CD4-positive, alpha-beta T cell treated with Interleukin-4 for 1 hour (primary cell): ENCODE results near the gene PPIP5K1.
"Not testable (repeated sequence)": the region's sequence is repeated elsewhere in the genome, so short reads cannot be mapped to it uniquely, and the experiment has no call there.

ENCODE experiments used
- DNase-seq, 2 donors: peaks; one replicate each; pipeline ENCODE4 v3.0.0-alpha.2; 2020 to 2022

PPIP5K1 gene

DNA sequence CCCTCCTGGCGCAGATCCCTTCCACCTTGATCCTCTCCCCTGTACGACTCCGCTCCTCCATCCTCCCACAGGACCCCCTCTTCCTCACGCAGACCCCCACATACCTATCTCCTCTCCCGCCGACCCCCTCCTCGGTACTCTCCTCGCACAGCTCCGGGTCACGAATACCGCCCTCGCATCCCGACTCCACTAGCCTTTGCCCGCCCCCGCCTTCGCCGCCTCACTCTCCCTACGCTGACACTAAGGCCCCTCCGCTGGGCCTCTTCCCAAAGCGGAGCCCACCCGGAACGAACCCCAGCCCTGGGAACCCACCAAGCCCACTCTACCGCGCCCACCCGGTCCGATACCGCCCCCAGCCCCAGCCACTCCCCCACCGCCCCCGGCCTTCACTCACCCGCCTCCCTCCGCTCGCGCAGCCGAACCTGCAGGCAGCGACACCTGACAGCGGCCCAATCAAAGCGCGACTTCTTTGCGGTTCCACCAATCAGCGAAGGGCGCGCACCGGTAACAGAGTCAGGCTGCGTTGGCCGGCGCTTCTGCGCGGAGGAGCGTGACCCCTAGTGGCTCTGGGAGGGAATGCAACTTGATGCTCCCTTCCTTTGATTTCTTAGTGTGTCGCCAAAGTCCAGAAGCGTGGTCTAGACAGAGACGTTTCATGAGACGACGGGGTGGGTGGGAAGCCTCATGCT, at the start of gene PPIP5K1:
PPIP5K1 (minus strand) TSS at position 431 of the 689 bp plus-strand sequence. CDS start 5,704 bp downstream, outside the sequence.
- DNase-seq, result not testable (repeated sequence)

- not testable (repeated sequence) for DNase-seq
Observed at GRCh38 chr15:43638464-43639204, 48.6 kb upstream of the PPIP5K1 start.

DNA sequence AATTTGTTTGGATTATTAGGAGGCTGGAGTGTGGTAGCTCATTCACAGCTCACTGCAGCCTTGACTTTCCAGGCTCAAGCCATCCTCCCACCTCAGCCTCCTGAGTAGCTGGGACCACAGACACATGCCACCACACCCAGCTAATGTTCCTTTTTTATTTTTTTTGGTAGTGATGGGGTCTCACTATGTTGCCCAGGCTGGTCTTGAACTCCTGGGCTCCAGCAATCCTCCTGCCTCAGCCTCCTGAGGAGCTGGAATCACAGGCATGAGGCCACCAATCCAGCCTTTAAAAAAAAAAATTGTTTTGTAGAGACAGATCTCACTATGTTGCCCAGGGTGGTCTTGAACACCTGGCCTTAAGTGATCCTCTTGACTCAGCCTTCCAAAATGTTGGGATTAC, 36.9 kb upstream of the PPIP5K1 start:
- not testable (repeated sequence) for DNase-seq

DNA sequence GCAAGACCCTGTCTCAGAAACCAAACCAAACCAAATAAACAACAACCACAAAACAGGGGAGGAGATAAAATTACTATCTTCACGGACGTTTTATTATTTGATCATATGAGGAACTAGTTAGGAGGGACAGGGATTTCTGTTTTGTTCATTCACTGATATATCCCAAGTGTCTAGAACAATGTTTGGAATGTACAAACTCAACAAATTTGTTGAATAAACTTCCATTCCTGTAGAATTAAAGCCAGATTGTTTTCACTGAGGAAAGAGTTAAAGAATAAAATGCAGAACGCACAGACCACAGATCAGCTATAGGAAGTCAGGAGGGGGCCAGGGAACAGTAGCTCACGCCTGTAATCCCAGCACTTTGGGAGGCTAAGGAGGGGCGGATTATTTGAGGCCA, 35.1 kb upstream of the PPIP5K1 start:
- DNase-seq, result no peak

- DNase-seq, result not testable (repeated sequence)
Observed at GRCh38 chr15:43622068-43622799, 32.2 kb upstream of the PPIP5K1 start.

- DNase-seq, result not testable (repeated sequence)
Observed at GRCh38 chr15:43618700-43619099, 28.7 kb upstream of the PPIP5K1 start, which contains the start of gene STRC. STRC (minus strand) TSS chr15:43618800; CDS start chr15:43618722, 78 bp downstream.

- not testable (repeated sequence) for DNase-seq
Observed at GRCh38 chr15:43617750-43618149, 27.7 kb upstream of the PPIP5K1 start.

- DNase-seq, result not testable (repeated sequence)
Observed at GRCh38 chr15:43602233-43602632, 12.2 kb upstream of the PPIP5K1 start.

DNA sequence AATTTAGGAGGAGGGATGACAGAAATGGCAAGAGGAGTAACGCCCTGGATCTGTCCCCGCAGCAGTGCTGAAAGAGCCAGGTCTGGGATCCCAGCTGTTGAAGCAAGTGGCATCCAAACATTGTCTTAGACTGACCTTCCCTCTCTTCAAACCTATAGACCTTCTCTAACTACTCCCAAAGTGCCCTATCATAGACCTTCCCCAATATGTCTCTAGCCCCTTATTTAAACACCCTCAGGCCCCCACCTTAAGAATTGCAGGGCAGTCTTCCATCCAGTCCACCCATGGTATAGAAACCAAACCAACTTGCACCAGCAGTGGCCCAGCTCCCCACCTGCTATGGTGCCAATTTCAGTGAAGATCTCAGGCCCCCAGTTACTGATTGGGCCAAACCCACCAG, 10.2 kb upstream of the PPIP5K1 start:
- DNase-seq, result not testable (repeated sequence)

DNA sequence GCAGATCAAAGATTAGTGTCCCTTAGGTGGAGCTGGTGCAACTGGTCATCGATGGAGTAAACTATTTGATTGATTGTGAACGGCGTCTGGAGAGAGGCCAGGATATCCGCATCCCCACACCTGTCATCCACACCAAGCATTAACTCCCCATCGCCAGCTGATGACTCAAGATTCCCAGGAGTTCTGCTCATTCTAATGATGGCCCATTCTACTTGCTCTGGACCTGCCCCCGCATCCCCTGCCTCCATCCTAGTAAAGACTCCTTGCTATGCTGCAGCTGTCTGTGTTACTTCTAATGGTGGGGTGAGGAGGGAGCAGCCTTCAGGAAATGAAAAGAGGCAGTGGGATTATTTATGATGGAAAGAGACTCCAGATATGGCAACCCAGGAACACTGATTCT, 9.1 kb upstream of the PPIP5K1 start:
- not testable (repeated sequence) for DNase-seq

- not testable (repeated sequence) for DNase-seq
Observed at GRCh38 chr15:43593328-43594190, 3.6 kb upstream of the PPIP5K1 start, which contains the start of gene CKMT1B. CKMT1B (plus strand) TSS chr15:43594027; CDS start chr15:43594219, 192 bp downstream.

GRCh38 chr15:43592841-43593240, 2.8 kb upstream of the PPIP5K1 start:
- not testable (repeated sequence) for DNase-seq

GRCh38 chr15:43574607-43575006, 15.4 kb downstream of the PPIP5K1 start:
- not testable (repeated sequence) for DNase-seq

DNA sequence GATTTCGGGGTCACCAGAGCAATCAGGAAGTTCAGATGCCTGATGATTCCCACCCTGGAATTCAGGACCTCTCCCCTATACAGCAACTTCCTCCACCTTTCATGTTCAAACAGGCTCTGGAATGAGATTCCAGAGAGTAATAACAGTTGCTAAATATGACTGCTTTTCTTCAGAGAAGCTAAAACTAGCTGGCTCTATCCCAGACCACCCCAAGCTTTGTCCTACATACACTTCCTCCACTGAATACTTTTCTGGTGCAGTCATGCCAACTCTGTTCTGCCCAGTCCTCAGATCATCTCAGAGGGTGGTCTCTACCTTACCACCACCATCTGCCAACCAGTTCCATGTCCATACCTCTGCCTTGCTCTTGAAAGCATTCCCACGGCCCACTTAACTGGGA, 23.4 kb downstream of the PPIP5K1 start:
- DNase-seq, result not testable (repeated sequence)

DNA sequence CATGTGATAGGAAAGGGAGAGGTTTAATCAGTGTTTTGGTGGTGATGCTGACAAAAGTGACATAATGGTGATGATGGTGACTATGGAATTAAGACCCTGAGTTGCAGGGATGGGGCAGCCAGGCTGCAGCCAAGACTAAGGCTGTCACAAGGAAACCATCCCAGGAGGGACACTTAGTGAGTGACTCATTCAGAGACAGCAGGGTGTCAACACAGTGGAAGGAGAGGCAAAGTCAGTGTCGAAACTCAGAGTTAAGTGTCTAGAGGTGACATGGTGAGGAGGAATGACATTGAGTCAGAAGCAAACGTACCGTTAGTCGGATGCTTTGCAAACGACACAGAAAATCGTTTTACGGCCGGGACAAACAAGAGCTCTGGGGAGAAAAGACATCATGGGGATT, 26.2 kb downstream of the PPIP5K1 start:
- not testable (repeated sequence) for DNase-seq

- not testable (repeated sequence) for DNase-seq
Observed at GRCh38 chr15:43562753-43563152, 27.3 kb downstream of the PPIP5K1 start.

- no peak for DNase-seq
Observed at GRCh38 chr15:43552986-43553385, 37.0 kb downstream of the PPIP5K1 start.

GRCh38 chr15:43552256-43552655, 37.8 kb downstream of the PPIP5K1 start:
- no peak for DNase-seq

GRCh38 chr15:43550527-43551363, 39.3 kb downstream of the PPIP5K1 start:
- no peak for DNase-seq

GRCh38 chr15:43547539-43547938, 42.5 kb downstream of the PPIP5K1 start:
- no peak for DNase-seq

DNA sequence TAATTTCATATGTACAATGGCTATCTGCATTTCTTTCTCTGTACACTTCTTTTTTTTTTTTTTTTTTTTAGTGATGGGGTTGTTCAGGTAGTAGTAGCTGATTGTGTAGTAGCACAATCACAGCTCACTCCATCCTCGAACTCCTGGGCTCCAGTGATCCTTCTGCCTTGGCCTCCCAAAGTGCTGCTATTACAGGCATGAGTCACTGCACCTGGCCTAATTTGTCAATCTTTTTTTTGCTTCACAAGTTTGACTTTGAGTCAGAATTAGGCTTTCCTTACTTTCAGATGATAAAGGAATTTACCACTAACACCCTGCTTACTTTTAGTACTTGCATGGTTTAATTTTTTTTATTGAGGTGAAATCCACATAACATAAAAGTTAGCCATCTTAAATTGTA, 44.6 kb downstream of the PPIP5K1 start:
- no peak for DNase-seq
